Lower leg skin (tissue), 3 donors: Measurements from ENCODE around the gene DCXR.

ENCODE experiments used
- POLR2A ChIP-seq, 2 donors: fragments of 450-650 bp; IDR thresholded peaks; one replicate each; pipeline ENCODE4 v1.6.1; 2016 to 2017; ENCODE audit warnings: antibody characterized with exemption in 2 of 2, mild to moderate bottlenecking in 1 of 2, moderate library complexity in 1 of 2
- TF ChIP-seq, protein P1 (sequence below), 3 donors: fragments of 450-650 bp; IDR thresholded peaks; one replicate each; pipeline ENCODE4 v1.5.1; 2016; ENCODE audit warnings: antibody characterized with exemption in 3 of 3, mild to moderate bottlenecking in 3 of 3, moderate library complexity in 2 of 3

DNA sequence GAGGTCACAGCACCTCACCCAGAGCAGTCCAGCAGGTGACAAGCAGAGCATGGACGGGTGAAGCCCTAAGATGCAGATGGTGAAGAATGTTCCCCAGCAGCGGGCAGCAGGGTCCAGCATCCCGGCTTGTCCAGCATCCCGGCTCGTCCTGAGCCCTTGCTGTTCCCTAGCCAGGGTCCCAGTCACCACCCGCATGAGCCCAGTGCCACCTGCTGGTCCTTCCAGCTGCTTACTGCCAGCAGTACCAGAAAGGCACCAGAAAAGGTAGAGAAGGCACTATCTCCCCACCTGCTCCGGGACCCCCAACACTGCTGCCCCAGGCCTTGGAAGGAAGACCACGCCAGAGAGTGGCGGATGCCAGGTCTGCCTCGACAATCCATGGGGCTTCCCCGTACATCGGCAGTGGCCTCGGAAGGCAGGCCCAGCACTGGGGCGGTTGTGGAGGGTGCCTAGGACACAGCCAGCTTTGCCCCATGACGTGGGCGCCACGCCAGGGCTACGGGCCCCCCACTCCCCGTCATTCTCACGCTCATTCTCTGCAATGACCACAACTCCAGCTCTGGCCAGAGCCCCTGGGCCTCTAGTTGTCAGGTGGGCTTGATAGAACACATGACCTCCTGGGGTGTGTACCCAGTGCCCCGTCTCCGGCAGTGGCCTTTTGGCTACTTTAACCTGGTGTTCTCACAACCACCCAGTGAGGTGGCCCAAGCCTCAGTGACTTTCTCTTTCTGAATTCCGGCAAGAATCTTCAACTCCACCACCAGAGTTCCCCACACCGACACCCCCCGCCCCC, 16.2 kb downstream of the DCXR start:
- TF ChIP-seq, protein P1, sequence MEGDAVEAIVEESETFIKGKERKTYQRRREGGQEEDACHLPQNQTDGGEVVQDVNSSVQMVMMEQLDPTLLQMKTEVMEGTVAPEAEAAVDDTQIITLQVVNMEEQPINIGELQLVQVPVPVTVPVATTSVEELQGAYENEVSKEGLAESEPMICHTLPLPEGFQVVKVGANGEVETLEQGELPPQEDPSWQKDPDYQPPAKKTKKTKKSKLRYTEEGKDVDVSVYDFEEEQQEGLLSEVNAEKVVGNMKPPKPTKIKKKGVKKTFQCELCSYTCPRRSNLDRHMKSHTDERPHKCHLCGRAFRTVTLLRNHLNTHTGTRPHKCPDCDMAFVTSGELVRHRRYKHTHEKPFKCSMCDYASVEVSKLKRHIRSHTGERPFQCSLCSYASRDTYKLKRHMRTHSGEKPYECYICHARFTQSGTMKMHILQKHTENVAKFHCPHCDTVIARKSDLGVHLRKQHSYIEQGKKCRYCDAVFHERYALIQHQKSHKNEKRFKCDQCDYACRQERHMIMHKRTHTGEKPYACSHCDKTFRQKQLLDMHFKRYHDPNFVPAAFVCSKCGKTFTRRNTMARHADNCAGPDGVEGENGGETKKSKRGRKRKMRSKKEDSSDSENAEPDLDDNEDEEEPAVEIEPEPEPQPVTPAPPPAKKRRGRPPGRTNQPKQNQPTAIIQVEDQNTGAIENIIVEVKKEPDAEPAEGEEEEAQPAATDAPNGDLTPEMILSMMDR (IDR thresholded peaks at IDR 0.05) = peak in 1 of 3 donors; percentile 66
- no peak for TF ChIP-seq POLR2A (IDR thresholded peaks at IDR 0.05)
